ENCODE data around the gene CAPN14. TPM values are rescaled to one million over a fixed set of nuclear protein-coding genes. Genes with fewer than 3 reads are reported as not detected.

Gene CAPN14
- total and polyA plus RNA-seq, 4 donors, result 0.03 to 0.26 (median 0.14) TPM

- no peak overlapping the region for H3K4me3 ChIP-seq
- DNase-seq, result no peak
- no peaks in the 10 kb centered on the region for H3K36me3 ChIP-seq (ENCODE audit: control insufficient read depth in 4 of 4, insufficient read depth in 4 of 4, low read length in 4 of 4)
- H3K27ac ChIP-seq (ENCODE audit: low read depth in 1 of 2, low read length in 1 of 2), result no peak overlapping the region
- no peaks in the 10 kb centered on the region for H3K27me3 ChIP-seq (ENCODE audit: control insufficient read depth in 3 of 3, insufficient read depth in 3 of 3, low read length in 2 of 3)
- H3K4me1 ChIP-seq (ENCODE audit: control insufficient read depth in 5 of 5, insufficient read depth in 5 of 5, low read length in 5 of 5), result peaks cover 0 to 1% (median 0%) of the 10 kb centered on the region in 5 donors
- TF ChIP-seq CTCF (IDR thresholded peaks at IDR 0.05; ENCODE audit: control extremely low read depth, extremely low read depth), result no peak
- no peaks in the 10 kb centered on the region for H3K9me3 ChIP-seq (ENCODE audit: control insufficient read depth in 4 of 4, insufficient read depth in 3 of 4, low read length in 3 of 4)
- no peak overlapping the region for H3K9ac ChIP-seq (ENCODE audit: insufficient read depth in 1 of 2, low read length in 2 of 2)
- ATAC-seq (ENCODE audit: insufficient read depth, low FRiP score), result no peak
- 43 to 68% methylated on average over 2 of the region's 2 CpGs for WGBS, 2 donors
Observed at GRCh38 chr2:31207790-31208189, 9.5 kb downstream of the CAPN14 start.

- H3K4me3 ChIP-seq, result no peak overlapping the region
- peaks cover 0 to 9% (median 0%) of the 10 kb centered on the region in 5 donors for H3K4me1 ChIP-seq (ENCODE audit: control insufficient read depth in 5 of 5, insufficient read depth in 5 of 5, low read length in 5 of 5)
- no peaks in the 10 kb centered on the region for H3K36me3 ChIP-seq (ENCODE audit: control insufficient read depth in 4 of 4, insufficient read depth in 4 of 4, low read length in 4 of 4)
- TF ChIP-seq CTCF (IDR thresholded peaks at IDR 0.05; ENCODE audit: control extremely low read depth, extremely low read depth), result no peak
- no peak for ATAC-seq (ENCODE audit: insufficient read depth, low FRiP score)
- no peaks in the 10 kb centered on the region for H3K27me3 ChIP-seq (ENCODE audit: control insufficient read depth in 3 of 3, insufficient read depth in 3 of 3, low read length in 2 of 3)
- no peak for DNase-seq
- H3K27ac ChIP-seq (ENCODE audit: low read depth in 1 of 2, low read length in 1 of 2), result no peak overlapping the region
- WGBS, 2 donors, result 79 to 87% methylated on average over 3 of the region's 3 CpGs
- no peaks in the 10 kb centered on the region for H3K9me3 ChIP-seq (ENCODE audit: control insufficient read depth in 4 of 4, insufficient read depth in 3 of 4, low read length in 3 of 4)
- no peak overlapping the region for H3K9ac ChIP-seq (ENCODE audit: insufficient read depth in 1 of 2, low read length in 2 of 2)
Observed at GRCh38 chr2:31205613-31206012, 11.7 kb downstream of the CAPN14 start.

GRCh38 chr2:31205186-31205585 lies 12.1 kb downstream of the CAPN14 start:
- 83 to 85% methylated on average over 9 of the region's 9 CpGs for WGBS, 2 donors
- H3K9ac ChIP-seq (ENCODE audit: insufficient read depth in 1 of 2, low read length in 2 of 2), result no peak overlapping the region
- no peak for DNase-seq

More at GRCh38 chr2:31205186-31205585, 12.1 kb downstream of the CAPN14 start:
- no peaks in the 10 kb centered on the region for H3K36me3 ChIP-seq (ENCODE audit: control insufficient read depth in 4 of 4, insufficient read depth in 4 of 4, low read length in 4 of 4)
- no peak for TF ChIP-seq CTCF (IDR thresholded peaks at IDR 0.05; ENCODE audit: control extremely low read depth, extremely low read depth)
- peaks cover 0 to 9% (median 0%) of the 10 kb centered on the region in 5 donors for H3K4me1 ChIP-seq (ENCODE audit: control insufficient read depth in 5 of 5, insufficient read depth in 5 of 5, low read length in 5 of 5)
- no peaks in the 10 kb centered on the region for H3K9me3 ChIP-seq (ENCODE audit: control insufficient read depth in 4 of 4, insufficient read depth in 3 of 4, low read length in 3 of 4)
- no peak overlapping the region for H3K4me3 ChIP-seq
- no peaks in the 10 kb centered on the region for H3K27me3 ChIP-seq (ENCODE audit: control insufficient read depth in 3 of 3, insufficient read depth in 3 of 3, low read length in 2 of 3)
- no peak overlapping the region for H3K27ac ChIP-seq (ENCODE audit: low read depth in 1 of 2, low read length in 1 of 2)
- ATAC-seq (ENCODE audit: insufficient read depth, low FRiP score), result no peak

Data from lung (tissue), 12 donors.